ENCODE data around the gene TOR1AIP1. TPM values are rescaled to one million over a fixed set of nuclear protein-coding genes. Genes with fewer than 3 reads are reported as not detected.
"Not testable (repeated sequence)": the region's sequence is repeated elsewhere in the genome, so short reads cannot be mapped to it uniquely, and the experiment has no call there.

TOR1AIP1 gene
- total RNA-seq, 1 donor from 2014 or later: 83.3 TPM

DNA sequence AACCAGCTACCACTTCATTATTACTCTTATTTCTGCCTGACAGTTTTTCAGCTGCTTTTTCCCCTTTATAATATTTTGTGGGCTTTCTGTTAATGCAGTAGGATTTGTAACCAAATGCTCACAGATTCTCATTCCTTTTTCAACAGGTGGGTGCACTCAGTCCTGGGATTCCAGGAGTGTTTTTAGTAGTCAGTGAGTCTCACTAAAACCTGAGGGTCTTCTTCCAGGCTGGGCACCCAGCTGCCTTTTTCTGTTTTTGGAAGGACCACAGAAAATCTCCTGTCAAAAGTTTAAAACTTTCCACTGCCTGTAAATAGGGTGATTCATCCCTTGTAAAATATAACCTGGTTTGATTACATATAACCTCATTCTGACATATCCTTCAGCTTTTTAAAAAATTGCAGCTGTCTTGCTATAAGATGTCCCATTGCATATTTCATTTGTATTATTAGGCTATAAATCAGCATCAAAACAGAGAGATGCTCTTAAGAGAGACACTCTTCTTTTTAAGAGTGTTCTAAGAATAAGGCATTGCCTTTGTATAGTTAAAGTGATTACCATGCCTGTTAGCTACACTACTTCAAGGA lies 55.7 kb downstream of the TOR1AIP1 start:
- peak; percentile 26 for DNase-seq (ENCODE audit: low spot score)

DNA sequence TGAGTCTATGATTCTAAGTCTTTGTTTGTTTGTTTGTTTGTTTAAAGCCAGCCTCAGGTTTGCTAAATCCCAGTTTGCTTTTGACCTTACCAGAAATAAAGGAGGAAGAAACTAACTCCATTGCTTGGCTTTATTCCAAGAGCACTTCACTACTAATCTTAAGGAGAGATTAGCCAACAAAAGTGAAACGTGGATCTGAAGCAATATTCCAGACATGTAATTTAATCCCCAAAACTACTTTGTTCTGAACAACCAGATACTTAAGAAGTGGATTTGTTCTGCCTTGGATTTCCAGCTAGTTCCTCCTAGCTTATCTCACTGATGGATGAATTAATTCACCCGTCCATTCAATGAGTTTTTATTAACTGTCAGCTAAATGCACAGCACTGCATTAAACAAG lies 56.7 kb downstream of the TOR1AIP1 start:
- DNase-seq (ENCODE audit: low spot score): peak; percentile 46

DNA sequence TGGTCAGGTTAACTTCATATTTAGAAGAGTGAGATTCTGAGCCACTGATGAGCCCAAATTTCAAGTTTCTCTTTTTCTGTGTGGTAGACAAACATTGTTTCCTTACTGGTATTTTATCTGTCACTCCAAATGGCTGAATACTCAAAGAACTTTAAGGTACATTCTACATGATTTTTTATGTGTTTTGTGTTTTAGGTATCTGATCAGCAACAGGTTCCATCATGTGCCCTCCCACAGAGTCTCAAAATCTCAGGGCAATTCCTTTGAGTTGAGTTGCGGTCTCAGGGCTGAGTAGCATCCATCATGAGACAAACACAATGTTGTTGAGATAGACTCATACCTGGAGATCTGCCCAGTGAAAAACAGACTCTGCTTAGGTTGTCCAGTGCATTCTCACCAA lies 57.9 kb downstream of the TOR1AIP1 start:
- DNase-seq (ENCODE audit: low spot score): no peak

DNA sequence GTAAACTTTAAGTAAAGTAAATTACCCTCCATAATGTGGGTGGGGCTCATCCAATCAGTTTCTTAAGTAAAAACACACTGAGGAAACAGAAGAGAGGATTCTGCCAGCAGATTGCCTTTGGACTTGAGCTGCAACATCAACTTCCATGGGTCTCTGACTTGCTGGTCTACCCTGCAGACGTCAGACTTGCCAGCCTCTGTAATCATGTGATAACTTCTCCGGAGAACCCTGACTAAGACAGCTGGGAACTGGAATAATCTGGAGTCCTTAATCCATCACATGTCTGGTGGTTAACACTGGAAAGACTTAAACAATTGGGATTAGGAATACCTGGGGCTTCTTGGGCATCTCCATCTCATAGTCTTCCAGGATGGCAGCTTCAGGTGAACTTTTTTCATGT lies 59.4 kb downstream of the TOR1AIP1 start:
- no peak for DNase-seq (ENCODE audit: low spot score)

DNA sequence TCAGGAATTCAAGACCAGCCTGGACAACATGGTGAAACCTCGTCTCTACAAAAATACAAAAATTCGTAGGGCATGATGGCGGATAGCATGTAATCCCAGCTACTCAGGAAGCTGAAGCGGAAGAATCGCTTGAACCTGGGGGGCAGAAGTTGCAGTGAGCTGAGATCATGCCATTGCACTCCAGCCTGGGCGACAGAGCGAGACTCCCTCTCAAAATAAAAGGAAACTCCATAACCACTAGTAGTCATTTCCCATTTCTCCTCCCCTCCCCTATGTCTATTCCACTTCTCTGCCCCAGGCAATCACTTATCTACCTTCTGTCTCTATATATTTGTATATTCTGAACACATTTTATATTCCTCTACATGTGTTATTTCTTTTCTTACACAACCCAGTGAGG lies 68.6 kb downstream of the TOR1AIP1 start:
- DNase-seq (ENCODE audit: low spot score): no peak

DNA sequence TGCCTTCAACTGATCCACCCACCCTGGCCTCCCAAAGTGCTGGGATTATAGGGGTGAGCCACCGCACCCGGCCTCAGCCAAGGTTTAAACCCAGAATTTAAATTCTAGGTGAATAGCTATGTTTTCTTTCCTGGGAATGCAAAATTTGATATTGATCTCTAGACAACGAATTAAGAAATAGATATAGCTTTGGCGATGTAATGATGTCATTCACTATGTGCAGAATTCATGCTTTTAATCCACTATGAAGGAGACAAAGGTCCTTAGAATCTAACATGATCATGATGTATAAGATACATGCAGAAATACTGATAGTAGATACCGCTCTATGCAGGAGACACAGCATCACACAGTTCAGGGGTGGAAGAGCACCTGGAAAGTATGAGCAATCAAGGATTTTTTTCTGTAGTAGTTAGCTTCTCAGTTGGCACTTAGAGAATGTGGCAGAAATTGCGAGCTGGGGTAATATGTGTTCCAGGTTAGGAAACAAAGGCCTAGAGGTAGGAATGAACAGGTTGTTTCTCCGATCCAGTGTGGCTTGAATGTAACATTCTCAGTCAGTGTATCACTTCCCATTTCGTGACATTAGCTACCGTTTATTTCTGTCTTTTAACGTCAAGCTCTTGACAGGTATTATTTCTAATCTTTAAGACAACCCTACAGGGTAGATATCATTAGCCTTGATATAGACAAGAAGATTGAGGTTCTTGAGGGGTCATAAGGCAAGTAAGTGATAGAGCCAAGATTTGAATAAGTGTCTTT lies 69.5 kb downstream of the TOR1AIP1 start:
- DNase-seq (ENCODE audit: low spot score): no peak

DNA sequence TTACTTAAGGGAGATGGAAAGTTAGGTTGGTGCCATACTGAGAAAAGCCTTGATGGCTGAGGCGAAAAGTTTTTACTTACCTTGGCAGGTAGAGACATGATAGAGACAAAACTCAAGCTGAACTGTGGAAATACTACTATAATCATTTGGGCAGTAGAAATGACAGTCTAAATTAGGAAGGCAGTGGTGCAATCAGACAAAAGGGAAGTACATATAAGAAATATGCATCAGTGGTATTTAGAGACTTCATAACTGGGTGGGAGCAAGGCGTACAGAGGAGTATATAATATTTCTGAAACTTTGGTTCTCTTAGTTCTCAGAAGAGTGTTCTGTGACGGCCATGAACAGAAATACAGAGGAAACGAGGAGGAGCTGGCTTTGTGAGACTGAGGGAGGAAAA lies 70.1 kb downstream of the TOR1AIP1 start:
- DNase-seq (ENCODE audit: low spot score): no peak

DNA sequence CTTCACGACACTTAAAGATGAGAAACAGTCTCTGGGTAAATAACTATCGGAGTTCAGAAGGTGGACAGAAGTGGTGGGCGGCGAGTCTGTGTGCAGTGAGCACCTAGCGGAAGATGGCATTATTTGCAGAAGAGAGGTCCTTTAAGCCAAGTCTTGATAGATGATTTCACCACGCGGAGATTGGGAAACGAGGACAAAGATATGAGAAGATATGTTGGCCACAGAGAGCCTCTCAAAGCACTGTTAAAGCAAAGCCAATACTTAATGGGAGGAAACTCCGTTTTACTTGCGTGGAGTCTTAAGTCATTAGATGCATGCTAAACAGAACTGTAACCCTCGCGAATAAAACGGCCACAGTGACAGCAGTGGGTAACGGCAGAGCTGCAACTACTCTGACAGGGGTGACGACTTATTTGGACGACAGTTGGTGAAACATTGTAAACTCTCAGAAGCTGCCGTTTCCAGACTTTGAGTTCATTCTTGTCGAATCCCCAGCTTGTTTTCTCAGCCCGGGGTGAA lies 71.9 kb downstream of the TOR1AIP1 start:
- no peak for DNase-seq (ENCODE audit: low spot score)

DNA sequence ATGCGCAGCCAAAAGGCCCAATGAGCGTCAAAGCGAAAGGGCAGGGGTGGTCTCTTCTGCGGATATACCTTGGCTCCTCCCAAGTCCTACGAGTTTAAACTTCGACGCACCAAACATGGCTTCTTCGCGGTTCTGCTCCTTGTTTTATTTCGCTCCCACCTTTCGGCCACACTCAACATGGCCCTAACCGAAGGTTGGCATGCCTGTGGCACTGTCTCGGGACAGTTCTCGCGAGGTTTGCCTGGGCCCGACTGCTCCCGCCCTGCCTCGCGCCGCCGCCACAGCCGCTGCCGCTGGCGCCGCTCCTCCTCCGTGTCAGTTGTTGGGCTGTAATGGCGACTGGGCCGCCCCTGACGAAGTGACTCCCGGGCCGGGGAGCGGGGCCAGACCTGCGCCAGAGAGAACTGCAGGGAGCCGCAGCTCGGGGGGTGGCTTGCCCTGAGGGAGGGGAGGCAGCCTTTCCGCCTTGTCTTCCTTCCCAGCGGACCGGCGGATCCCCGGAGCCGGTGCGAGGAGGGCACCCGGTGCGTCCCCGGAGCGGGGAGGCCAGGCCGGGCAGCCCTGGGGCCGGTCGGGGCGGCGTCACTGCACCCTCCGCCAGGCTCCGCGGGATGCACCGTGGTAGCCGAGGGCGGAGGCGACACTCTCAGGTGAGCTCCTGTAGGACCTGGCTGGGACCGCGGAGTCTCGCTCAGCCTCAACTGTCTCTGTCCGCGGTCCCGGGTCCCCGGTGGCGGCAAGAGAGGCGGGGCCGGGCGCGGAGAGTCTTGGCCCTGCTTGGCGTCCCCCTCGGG lies 72.6 kb downstream of the TOR1AIP1 start, which contains the start of gene CEP350:
Gene CEP350 (plus strand): TSS at position 318 of the 794 bp plus-strand sequence. CDS start 31,372 bp downstream, outside the sequence.
- peak; percentile 100 for DNase-seq (ENCODE audit: low spot score)

DNA sequence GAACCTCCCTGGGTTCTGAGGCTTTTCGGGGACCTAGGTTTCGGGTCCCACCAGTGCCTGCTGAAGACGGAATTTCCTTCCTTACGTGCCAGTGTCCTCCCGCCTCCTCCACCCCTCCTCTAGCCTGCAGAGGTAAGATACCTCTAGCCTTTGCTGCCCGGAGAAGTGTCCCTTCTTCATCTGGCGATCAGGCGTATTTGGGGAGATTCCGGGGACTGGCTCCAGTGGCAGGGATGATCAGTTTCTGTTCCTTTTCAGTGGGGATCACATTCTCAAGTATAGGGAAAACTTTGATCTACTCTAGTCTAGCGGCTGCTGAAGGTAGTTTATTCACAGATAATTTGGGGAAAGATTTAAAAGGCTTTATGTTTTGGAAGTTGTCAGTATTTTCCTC lies 73.2 kb downstream of the TOR1AIP1 start:
- peak; percentile 22 for DNase-seq (ENCODE audit: low spot score)

DNA sequence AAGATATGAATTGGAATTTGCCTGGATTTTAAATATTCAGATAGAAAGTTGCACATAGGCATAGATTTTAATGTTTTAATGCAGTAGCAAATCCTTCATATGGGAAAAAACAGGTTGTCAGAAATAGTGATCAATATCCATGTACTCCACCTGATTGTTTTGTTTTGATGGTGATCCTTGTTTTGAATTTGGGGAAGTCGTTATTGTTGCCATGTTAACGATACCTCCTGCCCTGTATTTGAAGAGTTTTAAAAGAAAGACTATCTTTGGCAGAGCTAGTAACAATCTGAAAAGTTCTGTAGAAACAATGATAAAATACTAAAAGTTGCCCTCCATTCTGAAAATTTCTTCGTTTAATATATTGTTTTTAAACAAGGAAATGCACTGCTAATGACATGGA lies 73.6 kb downstream of the TOR1AIP1 start:
- no peak for DNase-seq (ENCODE audit: low spot score)

DNA sequence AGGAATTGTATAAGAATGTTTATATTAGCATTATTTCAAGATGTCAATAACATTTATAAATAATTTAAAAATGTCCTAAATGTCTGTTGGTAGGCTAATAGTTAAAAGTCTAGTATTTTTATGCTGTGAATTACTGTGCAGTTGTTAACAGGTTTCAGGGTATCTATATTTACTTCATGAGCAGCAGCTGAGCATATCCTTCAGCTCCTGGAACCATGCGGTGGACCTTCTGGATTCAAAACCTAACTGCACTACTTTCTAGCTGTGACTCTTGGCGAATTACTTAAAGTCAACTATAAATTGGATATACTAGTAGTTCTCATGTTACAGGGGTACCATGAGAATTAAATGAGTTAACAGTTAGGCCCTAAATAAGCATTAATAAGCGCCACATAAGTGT lies 76.3 kb downstream of the TOR1AIP1 start:
- no peak for DNase-seq (ENCODE audit: low spot score)

DNA sequence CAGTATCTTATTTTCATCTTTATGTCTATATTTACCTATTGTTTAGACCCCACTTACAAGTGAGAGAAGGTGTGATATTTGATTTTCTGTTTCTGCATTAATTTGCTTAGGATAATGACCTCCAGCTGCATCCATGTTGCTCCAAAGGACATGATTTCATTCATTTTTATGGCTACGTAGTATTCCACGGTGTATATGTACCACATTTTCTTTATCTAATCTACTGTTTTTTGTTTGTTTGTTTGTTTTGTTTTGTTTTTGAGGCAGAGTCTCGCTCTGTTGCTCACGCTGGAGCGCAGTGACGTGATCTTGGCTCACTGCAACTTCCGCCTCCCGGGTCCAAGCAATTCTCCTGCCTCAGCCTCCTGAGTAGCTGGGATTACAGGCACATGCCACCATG lies 80.1 kb downstream of the TOR1AIP1 start:
- not testable (repeated sequence) for DNase-seq (ENCODE audit: low spot score)

DNA sequence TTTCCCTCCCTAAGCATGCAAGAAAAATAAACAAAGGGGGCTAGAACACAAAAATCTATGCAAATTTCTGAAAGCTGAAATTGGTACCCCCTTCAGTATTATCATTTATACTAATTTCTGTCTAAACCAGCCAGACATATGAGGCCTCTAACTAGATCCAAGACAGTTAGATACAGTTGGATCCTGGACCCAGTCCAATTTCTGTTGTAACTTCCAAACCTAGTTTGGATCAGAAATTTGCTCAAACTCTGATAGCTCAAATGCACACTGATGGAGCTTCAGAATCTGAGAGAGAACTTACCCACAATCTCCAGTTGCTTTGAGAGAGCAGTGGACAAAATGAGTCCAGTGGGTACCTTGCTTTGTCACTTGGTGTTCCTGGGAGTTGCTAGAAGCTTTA lies 84.5 kb downstream of the TOR1AIP1 start:
- DNase-seq (ENCODE audit: low spot score): no peak

DNA sequence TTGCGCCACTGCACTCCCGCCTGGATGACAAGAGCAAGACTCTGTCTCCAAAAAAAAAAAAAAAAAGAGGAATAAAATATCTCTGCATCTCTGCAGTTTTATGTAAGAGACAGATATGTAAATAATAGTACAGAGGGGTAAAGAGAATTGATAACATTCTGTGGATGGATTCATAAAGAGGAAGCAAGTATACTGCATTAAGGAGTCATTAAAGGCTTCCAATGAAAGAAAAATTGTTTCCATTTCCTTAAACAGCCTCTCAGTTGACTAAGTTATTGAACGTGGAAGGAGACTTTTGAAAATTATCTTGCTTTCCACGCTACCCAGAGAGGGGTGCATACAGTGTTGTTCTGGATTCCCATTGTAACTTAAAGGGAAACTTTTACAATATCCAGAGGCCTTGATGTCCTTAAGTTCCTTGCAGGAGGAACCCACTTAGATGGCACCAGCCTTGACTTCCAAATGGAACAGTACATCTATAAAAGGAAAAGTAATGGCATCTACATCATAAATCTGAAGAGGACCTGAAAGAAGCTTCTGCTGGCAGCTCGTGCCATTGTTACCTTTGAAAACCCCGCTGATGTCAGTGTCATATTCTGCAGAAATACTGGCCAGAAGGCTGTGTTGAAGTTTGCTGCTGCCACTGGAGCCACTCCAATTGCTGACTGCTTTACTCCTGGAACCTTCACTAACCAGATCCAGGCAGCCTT lies 86.4 kb downstream of the TOR1AIP1 start:
- no peak for DNase-seq (ENCODE audit: low spot score)

DNA sequence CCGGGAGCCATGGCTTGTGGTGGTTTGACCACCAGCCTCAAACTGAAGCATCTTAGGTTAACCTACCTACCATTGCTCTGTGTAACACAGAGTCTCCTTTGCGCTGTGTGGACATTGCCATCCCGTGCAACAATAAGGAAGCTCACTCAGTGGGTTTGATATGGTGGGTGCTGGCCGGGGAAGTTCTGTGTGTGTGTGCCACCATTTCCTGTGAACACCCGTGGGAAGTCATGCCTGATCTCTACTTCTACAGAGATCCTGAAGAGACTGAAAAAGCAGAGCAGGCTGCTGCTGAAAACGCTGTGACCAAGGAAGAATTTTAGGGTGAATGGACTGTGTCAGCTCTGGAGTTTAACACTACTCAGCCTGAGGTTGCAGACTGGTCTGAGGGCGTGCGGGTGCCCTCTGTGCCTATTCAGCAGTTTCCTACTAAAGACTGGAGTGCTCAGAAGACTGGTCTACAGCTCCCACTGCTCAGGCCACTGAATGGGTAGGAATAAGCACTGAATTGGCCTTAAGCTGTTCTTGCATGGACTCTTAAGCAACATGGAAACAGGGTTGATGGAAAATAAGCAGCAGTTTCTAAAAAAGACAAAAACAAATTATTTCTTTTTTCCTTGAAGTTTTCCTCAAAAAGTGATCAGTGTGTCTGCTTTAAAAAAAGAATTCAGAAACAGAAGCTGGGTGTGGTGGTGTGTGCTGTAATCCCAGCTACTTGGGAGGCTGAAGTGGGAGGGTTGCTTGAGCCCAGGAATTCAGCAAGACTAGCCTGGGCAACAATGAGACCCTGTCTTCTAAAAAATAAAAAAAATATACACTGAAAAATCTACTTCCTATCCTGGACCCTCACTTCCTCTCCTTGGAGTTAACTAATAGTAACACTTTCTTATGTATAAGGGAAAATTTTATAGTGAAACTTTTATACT lies 87.2 kb downstream of the TOR1AIP1 start:
- no peak for DNase-seq (ENCODE audit: low spot score)

All from umbilical cord (tissue), 2 donors.